Activated CD4-positive, alpha-beta T cell treated with anti-CD3 and anti-CD28 coated beads for 48 hours (primary cell): ENCODE data around the gene TSC1.

ENCODE experiments used
- DNase-seq: peaks from one replicate; pipeline ENCODE4 v3.0.0-alpha.2; 2020

Gene TSC1

DNA sequence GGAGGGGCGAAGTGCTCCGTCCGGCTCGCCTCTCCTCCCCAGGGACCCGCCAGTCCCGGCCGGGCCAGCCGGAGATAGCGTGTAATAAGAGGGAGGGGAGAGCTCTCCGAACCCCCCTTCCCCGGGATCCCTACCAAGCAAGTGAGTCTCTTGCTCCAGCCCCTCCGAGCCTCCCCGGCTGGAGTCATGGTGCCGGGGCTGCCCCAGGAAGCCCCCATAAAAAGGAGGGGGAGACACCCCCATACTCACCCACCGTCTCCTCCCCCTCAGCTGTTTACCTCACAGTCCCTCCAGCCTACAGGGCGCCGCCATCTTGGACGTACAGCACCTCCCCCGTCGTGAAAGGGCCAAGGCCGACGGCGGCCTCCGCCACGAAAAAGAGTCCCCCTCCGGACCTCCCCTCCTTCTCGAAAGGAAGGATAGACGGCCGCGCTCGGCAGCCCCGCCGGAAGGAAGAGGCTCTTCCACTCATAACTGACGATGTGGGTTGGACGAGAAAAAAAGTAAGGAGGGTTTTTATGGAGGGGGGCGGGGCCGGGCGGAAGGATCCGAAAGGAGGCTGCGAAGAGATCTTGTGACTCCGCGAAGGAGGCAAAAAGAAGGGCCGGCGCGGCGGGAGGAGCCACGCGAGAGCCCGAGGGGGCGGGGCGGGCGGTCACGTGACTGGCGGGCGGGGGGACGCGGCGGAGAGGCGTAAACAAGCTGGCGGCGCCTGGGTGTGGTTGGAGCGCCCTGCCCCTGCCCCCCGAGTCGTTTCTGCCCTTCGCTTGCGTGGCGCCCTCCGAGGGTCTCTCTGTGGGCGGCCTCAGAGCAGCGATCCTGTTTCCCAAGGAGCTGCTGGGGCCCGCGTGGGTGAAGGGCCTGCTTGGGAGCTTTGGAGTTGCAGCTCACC, at the start of gene TSC1:
Gene TSC1 (minus strand): TSS at position 323 of the 892 bp plus-strand sequence. CDS start 15,744 bp downstream, outside the sequence.
- DNase-seq, result peak; percentile 98

GRCh38 chr9:132993511-132993939, 49.1 kb upstream of the TSC1 start:
- no peak for DNase-seq

DNA sequence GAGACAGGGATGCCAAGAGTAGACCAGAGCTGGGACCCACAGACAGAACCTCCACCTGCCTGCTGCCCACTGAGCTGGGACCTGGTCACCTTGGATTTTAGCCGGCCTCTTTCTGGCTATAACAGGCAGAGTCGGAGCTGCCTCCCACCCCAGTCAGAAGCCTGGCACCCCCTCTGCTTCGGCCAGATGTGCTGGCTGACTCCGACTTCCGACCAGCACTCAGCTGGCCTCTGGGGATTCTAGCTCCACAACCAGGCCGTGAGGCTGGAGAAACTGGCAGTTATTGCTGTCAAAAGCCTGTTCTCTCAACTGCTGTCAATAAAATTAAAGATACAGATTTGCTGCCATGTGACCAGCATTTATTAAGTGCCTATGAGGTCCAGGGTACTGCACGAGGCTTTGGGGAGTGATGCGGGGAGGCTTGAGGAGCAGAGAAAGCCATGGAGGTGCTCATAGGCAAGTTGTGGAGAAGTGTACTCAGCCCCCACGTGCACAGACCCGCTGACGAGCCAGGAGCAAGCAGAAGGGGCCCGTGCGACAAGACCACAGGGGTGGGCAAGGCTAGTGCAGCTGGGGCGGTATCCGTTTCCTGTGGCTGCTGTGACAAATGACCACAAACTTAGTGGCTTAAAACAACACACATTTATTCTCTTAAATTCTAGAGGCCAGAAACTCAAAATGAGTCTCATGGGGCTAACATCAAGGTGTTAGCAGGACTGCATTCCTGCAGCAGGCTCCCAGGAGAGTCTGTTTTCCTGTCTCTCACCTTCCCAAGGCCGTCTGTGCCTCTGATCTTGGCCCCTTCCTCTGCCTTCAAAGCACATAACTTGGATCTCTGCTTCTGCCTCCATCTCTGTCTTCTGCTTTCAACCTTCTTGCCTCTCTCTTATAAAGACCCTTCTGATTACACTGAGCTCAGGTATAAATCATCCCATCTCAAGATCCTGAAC, 47.2 kb upstream of the TSC1 start:
- DNase-seq, result no peak

DNA sequence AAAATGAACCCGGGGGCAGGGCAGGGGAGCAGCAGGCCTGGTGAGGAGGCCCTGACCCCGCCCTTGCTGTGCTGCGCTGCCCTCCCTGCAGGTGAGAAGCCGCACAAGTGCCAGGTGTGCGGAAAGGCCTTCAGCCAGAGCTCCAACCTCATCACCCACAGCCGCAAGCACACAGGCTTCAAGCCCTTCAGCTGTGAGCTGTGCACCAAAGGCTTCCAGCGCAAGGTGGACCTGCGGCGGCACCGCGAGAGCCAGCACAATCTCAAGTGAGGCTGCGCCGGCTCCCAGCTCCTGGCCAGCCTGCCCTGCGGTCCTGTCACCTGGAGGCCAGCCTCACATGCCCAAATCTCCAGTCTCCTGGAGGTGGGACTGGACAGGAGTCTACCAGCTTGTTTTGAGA, 46.4 kb upstream of the TSC1 start:
- DNase-seq, result no peak

DNA sequence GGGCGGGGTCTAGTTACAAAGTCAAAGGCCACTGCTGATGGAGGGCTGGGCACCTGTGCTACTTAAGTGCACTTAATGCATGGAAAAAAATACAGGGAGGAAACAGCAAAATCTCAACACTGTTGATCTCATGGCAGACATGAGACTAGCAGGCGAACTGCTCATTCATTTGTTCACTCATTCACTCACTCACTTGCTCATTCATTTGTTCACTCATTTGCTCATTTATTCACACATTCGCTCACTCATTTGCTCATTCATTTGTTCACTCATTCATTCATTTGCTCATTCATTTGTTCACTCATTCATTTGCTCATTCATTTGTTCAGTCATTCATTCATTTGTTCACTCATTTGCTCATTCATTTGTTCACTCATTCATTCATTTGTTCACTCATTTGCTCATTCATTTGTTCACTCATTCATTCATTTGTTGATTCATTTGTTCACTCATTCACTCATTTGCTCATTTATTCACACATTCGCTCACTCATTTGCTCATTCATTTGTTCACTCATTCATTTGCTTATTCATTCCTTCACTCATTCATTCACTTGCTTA, 45.7 kb upstream of the TSC1 start:
- peak; percentile 15 for DNase-seq

DNA sequence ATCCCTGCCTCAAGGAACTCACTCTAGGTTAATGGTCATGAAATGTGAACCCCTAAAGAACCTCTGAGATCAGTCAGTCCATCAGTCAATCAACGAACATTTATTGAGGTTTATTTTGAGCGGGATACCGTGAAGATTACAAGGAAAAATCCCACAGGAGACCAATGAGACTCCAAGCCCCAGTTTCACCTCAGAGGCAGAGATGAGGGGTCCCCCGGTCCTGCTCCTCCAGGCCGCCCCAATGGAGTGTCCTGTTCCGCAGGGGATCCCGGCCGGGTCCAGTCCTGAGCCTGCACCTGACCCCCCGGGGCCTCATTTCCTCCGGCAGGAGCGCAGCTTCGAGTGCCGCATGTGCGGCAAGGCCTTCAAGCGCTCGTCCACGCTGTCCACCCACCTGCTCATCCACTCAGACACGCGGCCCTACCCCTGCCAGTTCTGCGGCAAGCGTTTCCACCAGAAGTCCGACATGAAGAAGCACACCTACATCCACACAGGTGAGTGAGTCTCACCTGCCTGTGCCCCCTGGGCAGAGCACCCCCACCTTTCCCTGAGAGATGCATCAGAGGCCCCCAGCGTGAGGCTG, 45.1 kb upstream of the TSC1 start:
- DNase-seq, result no peak

DNA sequence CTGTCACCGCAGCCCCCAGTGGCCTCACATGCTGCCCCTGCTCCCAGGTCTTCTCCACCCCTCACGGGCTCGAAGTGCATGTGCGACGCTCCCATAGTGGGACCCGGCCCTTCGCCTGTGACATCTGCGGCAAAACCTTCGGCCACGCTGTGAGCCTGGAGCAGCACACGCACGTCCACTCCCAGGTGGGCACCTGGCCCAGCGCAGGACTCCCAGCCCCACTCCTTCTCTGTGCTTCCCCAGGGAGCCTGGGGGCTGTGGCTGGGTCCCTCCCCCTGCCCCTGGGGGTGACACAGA, 44.5 kb upstream of the TSC1 start:
- DNase-seq, result no peak

- no peak for DNase-seq
Measured at GRCh38 chr9:132988244-132989013, 44.0 kb upstream of the TSC1 start.

DNA sequence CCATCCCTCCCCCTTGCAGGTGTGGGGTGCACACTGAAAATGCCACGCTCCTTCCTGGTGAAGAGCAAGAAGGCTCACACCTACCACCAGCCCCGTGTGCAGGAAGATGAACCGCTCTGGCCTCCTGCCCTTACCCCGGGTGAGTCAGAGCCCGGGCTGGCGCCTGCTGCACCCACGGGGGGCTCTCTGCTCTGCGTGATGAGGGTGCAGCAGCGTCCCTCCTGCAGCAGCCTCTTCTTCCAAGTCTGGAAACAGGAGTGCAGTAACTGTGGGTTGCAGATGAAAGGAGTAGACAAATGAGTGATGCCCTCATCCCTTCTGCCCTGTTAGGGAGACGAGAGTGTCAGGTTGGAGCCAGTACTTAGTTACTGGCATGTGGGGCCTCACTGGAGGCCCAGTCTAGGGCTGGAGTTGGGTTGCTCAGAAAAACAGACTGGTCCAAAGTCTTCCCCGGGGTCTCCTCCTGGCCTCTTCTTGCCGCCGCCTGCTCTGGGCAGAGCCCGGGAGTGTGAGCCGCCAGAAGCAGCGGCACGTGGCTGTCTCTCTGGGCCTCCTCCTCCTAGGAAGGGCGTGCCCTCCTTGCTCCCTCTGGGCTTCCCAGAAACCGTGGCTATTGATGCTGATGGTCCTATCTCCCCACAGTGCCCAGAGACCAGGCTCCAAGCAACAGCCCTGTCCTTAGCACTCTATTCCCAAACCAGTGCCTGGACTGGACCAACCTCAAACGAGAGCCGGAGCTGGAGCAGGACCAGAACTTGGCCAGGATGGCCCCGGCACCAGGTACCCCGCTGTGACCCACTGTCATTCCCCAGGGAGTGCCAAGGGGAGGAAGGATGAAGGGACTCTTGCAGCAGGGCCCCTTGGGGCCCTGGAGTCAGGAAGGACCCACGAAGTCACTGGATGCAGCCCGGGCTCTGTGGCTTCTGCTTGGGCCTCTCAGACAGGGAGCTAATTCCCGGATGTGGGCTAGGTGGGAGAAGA, 42.5 kb upstream of the TSC1 start:
- no peak for DNase-seq

DNA sequence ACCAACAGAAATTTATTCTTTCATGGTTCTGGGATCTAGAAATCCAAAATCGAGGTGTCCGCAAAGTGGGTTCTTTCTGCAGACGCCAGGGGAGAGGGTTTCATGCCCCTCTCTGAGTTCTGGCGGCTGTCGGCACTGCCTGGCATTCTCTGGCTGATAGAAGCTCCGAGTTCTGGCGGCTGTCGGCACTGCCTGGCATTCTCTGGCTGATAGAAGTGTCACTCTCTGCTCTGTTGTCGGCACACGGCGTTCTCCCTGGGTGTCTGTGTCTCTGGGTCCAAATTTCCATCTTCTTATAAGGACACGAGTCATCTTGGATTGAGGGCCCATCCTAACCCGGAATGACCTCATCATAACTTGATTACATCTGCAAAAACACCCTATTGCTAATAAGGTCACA, 41.7 kb upstream of the TSC1 start:
- DNase-seq, result no peak

DNA sequence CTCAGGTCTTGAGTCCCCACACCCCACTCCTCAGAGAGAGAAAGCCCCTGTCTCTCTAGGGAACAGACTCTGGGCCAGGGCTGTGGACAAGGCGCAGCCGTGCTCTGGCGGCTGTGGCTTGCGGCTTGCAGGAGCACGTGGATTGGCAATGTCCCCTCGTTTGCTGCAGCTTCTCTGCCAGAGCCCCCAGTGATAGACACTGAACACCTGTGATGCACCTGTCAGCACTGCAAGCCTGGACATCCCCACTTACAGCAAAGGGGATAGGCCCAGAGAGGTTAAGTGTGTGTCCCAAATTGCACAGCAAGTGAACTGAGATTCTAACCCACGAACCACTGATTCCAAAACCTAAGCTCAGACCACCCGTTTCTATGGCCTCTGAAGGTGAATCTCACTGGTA, 41.1 kb upstream of the TSC1 start:
- DNase-seq, result no peak

GRCh38 chr9:132985071-132985350, 40.6 kb upstream of the TSC1 start:
- DNase-seq, result no peak

DNA sequence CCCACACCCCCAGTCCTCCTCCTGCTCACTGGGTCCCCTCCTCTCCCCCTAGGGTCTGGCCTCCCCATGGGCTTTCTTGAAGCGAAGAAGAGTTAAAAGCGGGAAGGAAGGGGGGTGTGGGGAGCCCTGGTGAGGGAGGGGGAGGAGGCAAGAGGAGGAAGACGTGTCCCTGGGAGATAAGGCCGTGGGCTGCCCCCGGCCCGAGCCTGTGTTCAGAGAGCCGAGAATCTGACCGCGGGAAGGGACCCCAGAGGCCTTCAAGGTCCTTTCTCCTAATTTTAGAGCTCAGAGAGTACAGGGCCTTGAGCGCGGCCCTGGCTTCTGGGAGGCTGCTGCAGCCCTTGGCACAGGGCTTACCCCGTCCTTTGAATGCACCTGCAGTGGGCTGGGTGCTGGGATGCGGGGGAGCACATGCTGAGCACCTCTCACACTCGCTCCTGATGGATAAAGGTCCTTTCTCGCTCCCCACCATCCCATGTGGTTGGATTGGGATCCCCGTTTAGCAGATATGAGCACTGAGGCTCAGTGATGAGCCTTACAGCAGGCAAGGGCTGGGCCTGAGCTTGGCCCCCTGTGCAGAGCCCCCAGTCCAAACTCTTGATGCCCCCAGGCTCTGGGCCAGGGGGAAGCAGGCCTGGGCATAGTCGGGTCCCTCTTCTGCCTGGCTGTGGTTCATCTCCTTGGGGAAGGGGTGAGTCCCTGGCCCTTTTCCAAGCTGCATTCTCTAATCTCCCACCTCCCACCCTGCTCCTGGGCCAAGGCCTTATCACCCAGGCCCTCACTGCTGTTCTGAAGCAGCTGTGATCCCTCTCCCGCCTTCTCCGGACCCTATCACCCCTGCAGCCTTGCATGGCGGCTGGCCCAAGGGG, 40.0 kb upstream of the TSC1 start:
- DNase-seq, result no peak

GRCh38 chr9:132983491-132984201, 39.2 kb upstream of the TSC1 start:
- no peak for DNase-seq

- DNase-seq, result no peak
Measured at GRCh38 chr9:132982458-132982857, 38.0 kb upstream of the TSC1 start.

DNA sequence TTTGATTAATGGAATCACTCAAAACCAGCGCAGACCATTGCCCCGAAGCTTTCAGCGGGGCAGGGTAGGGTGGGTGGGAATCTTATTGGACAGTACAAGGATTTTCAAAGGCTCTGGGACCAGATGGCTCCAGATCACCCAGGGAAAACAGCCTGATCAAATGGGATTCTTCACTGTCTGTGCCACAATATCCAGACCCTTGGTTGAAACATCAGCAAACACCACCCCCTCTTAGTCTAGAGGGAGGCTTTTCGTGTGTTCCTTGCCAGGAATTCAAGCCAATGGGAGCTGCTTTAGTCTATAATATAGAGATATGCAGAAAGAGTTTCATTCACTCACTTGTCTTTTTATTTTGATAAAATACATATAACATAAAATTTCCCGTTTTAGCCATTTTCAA, 35.7 kb upstream of the TSC1 start:
- DNase-seq, result no peak

GRCh38 chr9:132978451-132979131, 34.2 kb upstream of the TSC1 start, which contains the start of gene GFI1B:
GFI1B (plus strand) TSS chr9:132978694; CDS start chr9:132986679, 7,985 bp downstream.
- DNase-seq, result no peak

- no peak for DNase-seq
Measured at GRCh38 chr9:132978112-132978450, 33.7 kb upstream of the TSC1 start.

DNA sequence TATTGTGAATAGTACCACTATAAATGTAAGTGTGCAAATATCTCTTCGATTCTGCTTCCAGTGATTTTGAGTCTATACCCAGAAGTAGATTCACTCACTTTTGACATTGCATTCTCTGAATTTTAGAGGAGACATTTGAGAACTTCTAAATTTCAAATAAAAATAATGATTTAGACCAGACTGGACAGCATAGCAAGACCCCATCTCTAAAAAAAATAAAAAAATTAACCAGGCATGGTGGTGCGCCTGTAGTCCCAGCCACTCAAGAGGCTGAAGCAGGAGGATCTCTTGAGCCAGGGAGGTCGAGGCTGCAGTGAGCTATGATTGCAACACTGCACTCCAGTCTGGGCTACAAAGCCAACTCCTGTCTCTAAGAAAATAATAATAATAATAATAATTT, 32.2 kb upstream of the TSC1 start:
- DNase-seq, result no peak
